ENCODE measurements around the gene MAG. TPM values are rescaled to one million over a fixed set of nuclear protein-coding genes. Genes with fewer than 3 reads are reported as not detected.

MAG gene
- total and polyA plus RNA-seq, 9 of the 15 experiments (the other 6 are each of a cell fraction or from before 2014, with no cell fraction given): 0.11 to 10.0 (median 1.6) TPM

DNA sequence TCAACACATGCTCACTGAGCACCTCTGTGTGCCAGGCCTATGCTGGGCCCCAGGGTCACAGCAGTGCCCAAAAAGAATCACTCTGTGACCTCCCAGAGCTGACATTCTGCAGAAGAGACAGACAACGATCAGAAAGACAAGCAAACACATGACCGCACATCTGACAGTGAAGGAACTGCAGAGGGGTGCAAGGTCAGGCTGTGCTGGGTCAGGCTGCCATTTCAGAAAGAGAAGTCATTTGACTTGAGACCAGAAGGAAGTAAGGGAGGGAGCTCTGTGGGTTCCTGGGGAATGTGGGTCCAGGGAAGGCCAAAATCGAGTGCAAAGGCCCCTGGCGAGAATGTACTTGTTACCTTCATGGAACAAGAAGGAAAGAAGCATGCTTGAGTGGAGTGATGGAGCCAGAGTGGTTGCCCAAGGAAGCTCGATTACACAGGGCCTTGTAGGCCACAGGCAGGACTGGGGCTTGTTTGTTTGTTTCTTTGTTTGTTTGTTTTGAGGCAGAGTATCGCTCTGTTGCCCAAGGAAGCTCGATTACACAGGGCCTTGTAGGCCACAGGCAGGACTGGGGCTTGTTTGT, 25.6 kb downstream of the MAG start (continued):
- no peak for TF ChIP-seq JUN (IDR thresholded peaks at IDR 0.05; ENCODE audit: borderline replicate concordance, low read depth, low read length)
- no peak for TF ChIP-seq JUN (CRISPR knock-in tag; IDR thresholded peaks at IDR 0.05; ENCODE audit: borderline replicate concordance)
- no peak for TF ChIP-seq TCF7 (IDR thresholded peaks at IDR 0.05; ENCODE audit: borderline replicate concordance)
- TF ChIP-seq ZSCAN32 (CRISPR knock-in tag; IDR thresholded peaks at IDR 0.05): no peak
- TF ChIP-seq ILF3 (IDR thresholded peaks at IDR 0.05; ENCODE audit: borderline replicate concordance): no peak
- TF ChIP-seq, protein P1, sequence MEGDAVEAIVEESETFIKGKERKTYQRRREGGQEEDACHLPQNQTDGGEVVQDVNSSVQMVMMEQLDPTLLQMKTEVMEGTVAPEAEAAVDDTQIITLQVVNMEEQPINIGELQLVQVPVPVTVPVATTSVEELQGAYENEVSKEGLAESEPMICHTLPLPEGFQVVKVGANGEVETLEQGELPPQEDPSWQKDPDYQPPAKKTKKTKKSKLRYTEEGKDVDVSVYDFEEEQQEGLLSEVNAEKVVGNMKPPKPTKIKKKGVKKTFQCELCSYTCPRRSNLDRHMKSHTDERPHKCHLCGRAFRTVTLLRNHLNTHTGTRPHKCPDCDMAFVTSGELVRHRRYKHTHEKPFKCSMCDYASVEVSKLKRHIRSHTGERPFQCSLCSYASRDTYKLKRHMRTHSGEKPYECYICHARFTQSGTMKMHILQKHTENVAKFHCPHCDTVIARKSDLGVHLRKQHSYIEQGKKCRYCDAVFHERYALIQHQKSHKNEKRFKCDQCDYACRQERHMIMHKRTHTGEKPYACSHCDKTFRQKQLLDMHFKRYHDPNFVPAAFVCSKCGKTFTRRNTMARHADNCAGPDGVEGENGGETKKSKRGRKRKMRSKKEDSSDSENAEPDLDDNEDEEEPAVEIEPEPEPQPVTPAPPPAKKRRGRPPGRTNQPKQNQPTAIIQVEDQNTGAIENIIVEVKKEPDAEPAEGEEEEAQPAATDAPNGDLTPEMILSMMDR (IDR thresholded peaks at IDR 0.05 in 2 of 3, conservative IDR thresholded peaks at IDR 0.05 in 1 of 3; ENCODE audit: insufficient read depth in 2 of 3, low read depth in 1 of 3, low read length in 3 of 3): no peak
- TF ChIP-seq, protein P2, sequence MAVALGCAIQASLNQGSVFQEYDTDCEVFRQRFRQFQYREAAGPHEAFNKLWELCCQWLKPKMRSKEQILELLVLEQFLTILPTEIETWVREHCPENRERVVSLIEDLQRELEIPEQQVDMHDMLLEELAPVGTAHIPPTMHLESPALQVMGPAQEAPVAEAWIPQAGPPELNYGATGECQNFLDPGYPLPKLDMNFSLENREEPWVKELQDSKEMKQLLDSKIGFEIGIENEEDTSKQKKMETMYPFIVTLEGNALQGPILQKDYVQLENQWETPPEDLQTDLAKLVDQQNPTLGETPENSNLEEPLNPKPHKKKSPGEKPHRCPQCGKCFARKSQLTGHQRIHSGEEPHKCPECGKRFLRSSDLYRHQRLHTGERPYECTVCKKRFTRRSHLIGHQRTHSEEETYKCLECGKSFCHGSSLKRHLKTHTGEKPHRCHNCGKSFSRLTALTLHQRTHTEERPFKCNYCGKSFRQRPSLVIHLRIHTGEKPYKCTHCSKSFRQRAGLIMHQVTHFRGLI (CRISPR knock-in tag; IDR thresholded peaks at IDR 0.05): no peak; the same call in 1 of the 2 replicates
- TF ChIP-seq NBN (IDR thresholded peaks at IDR 0.05; ENCODE audit: low read depth): no peak
- 0 out of 2 replicates have a peak, but pooled peaks have one; percentile 30 for TF ChIP-seq ZNF584 (CRISPR knock-in tag; IDR thresholded peaks at IDR 0.05; ENCODE audit: low read depth)
- TF ChIP-seq, protein P3, sequence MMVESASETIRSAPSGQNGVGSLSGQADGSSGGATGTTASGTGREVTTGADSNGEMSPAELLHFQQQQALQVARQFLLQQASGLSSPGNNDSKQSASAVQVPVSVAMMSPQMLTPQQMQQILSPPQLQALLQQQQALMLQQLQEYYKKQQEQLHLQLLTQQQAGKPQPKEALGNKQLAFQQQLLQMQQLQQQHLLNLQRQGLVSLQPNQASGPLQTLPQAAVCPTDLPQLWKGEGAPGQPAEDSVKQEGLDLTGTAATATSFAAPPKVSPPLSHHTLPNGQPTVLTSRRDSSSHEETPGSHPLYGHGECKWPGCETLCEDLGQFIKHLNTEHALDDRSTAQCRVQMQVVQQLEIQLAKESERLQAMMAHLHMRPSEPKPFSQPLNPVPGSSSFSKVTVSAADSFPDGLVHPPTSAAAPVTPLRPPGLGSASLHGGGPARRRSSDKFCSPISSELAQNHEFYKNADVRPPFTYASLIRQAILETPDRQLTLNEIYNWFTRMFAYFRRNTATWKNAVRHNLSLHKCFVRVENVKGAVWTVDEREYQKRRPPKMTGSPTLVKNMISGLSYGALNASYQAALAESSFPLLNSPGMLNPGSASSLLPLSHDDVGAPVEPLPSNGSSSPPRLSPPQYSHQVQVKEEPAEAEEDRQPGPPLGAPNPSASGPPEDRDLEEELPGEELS (CRISPR knock-in tag; IDR thresholded peaks at IDR 0.05; ENCODE audit: borderline replicate concordance): no peak
- TF ChIP-seq E2F3 (CRISPR knock-in tag; IDR thresholded peaks at IDR 0.05): no peak
- TF ChIP-seq, protein P4, sequence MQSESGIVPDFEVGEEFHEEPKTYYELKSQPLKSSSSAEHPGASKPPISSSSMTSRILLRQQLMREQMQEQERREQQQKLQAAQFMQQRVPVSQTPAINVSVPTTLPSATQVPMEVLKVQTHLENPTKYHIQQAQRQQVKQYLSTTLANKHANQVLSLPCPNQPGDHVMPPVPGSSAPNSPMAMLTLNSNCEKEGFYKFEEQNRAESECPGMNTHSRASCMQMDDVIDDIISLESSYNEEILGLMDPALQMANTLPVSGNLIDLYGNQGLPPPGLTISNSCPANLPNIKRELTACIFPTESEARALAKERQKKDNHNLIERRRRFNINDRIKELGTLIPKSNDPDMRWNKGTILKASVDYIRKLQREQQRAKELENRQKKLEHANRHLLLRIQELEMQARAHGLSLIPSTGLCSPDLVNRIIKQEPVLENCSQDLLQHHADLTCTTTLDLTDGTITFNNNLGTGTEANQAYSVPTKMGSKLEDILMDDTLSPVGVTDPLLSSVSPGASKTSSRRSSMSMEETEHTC (IDR thresholded peaks at IDR 0.05): 0 out of 2 replicates have a peak, but pooled peaks have one; percentile 39
- TF ChIP-seq, protein P5, sequence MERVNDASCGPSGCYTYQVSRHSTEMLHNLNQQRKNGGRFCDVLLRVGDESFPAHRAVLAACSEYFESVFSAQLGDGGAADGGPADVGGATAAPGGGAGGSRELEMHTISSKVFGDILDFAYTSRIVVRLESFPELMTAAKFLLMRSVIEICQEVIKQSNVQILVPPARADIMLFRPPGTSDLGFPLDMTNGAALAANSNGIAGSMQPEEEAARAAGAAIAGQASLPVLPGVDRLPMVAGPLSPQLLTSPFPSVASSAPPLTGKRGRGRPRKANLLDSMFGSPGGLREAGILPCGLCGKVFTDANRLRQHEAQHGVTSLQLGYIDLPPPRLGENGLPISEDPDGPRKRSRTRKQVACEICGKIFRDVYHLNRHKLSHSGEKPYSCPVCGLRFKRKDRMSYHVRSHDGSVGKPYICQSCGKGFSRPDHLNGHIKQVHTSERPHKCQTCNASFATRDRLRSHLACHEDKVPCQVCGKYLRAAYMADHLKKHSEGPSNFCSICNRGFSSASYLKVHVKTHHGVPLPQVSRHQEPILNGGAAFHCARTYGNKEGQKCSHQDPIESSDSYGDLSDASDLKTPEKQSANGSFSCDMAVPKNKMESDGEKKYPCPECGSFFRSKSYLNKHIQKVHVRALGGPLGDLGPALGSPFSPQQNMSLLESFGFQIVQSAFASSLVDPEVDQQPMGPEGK (CRISPR knock-in tag; IDR thresholded peaks at IDR 0.05; ENCODE audit: borderline replicate concordance): 0 out of 2 replicates have a peak, but pooled peaks have one; percentile 27
- TF ChIP-seq ZNF76 (CRISPR knock-in tag; IDR thresholded peaks at IDR 0.05; ENCODE audit: borderline replicate concordance): no peak
- TF ChIP-seq HEY1 (CRISPR knock-in tag; IDR thresholded peaks at IDR 0.05; ENCODE audit: borderline replicate concordance): 0 out of 2 replicates have a peak, but pooled peaks have one; percentile 17
- TF ChIP-seq COPS2 (conservative IDR thresholded peaks at IDR 0.05): no peak
- peak; percentile 50 for TF ChIP-seq MEIS2 (IDR thresholded peaks at IDR 0.05; ENCODE audit: partially characterized antibody)
- no peak for TF ChIP-seq ZNF764 (CRISPR knock-in tag; IDR thresholded peaks at IDR 0.05; ENCODE audit: low read depth)
- no peak for TF ChIP-seq ZNF551 (CRISPR knock-in tag; IDR thresholded peaks at IDR 0.05)

Data from K562 (cell line).